ENCODE results near the gene UNKL.

Gene UNKL

GRCh38 chr16:1375741-1376410 is 38.6 kb downstream of the UNKL start:
- peak overlapping the region; percentile 77 for H3K27ac Mint-ChIP-seq
- ATAC-seq (replicated peaks) (no peak), DNase-seq (no peak)
- H3K4me1 Mint-ChIP-seq = peaks cover 23 to 37% of the 10 kb centered on the region in 2 donors
- peaks cover 14 to 26% of the 10 kb centered on the region in 2 donors for H3K36me3 Mint-ChIP-seq
- H3K27me3 Mint-ChIP-seq = no peaks in the 10 kb centered on the region
- H3K9me3 Mint-ChIP-seq = no peaks in the 10 kb centered on the region
- peak overlapping the region in 1 of 2 donors; percentile 28 for H3K4me3 Mint-ChIP-seq

DNA sequence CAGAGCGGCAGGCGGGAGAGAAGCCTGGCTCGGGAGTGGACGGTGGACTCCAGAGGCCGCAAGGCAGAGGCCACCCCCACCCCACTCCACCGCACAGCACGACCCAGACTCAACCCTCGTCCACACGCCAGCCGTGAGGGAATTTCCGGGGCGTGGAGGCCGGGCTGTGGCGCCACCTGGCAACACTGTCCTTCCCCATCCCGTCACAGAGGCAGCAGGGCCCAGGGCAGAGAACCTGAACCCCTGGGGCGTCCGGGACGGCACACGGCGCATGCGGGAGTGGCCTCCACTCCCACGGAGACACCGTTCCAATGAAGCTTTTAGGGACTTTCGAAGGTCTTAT is 39.2 kb downstream of the UNKL start:
- ATAC-seq (replicated peaks) (no peak), DNase-seq (no peak)
- Mint-ChIP-seq H3K27ac (no peak overlapping the region), H3K36me3 (peaks cover 14 to 25% of the 10 kb centered on the region in 2 donors), H3K4me3 (no peak overlapping the region), H3K9me3 (no peaks in the 10 kb centered on the region), H3K4me1 (peaks cover 23 to 36% of the 10 kb centered on the region in 2 donors), H3K27me3 (no peaks in the 10 kb centered on the region)

GRCh38 chr16:1374418-1375297 is 39.8 kb downstream of the UNKL start:
- peaks cover 17 to 25% of the 10 kb centered on the region in 2 donors for H3K36me3 Mint-ChIP-seq

DNA sequence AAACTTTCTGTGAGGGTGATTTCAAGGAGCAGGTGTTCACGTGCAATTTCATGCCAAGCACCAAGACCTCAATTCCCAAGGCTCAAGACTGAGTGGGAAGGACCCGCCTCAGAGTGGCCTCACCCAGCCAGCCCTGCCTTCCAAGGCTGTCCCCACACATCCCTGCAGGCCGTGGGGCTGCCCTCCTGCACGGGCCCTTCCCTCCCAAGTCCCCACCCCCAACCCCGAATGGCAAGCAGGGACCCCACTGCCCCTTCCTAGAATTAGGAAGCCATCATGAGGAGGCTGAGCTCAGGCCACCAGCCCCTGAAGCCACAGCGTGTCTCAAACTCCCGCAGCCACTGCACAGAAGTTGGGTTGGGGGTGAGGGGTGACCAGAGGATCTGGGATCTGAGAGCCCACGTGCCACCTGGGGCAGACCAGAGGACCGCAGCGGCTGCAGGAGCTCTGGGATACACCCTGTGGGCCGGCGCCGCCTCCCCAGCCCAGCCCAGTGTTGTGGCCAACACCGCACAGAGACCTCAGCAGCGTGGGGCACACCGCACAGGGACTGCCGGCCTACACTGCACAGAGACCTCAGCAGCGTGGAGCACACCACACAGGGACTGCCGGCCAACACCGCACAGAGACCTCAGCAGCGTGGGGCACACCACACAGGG is 42.1 kb downstream of the UNKL start:
- peak overlapping the region; percentile 25 for H3K27ac Mint-ChIP-seq
- peaks cover 7 to 14% of the 10 kb centered on the region in 2 donors for H3K4me1 Mint-ChIP-seq
- no peaks in the 10 kb centered on the region for H3K27me3 Mint-ChIP-seq
- DNase-seq (no peak), ATAC-seq (replicated peaks) (no peak)
- H3K36me3 Mint-ChIP-seq = peaks cover 16 to 21% of the 10 kb centered on the region in 2 donors
- H3K9me3 Mint-ChIP-seq = no peaks in the 10 kb centered on the region
- H3K4me3 Mint-ChIP-seq = no peak overlapping the region

More at GRCh38 chr16:1374418-1375297, 39.8 kb downstream of the UNKL start:
- Mint-ChIP-seq H3K27ac (peak overlapping the region; percentile 31), H3K4me3 (no peak overlapping the region), H3K27me3 (no peaks in the 10 kb centered on the region), H3K9me3 (no peaks in the 10 kb centered on the region), H3K4me1 (peaks cover 19 to 30% of the 10 kb centered on the region in 2 donors)
- no peak for ATAC-seq (replicated peaks)
- no peak for DNase-seq

- H3K4me3 Mint-ChIP-seq = no peak overlapping the region
- DNase-seq (no peak), ATAC-seq (replicated peaks) (no peak)
- no peaks in the 10 kb centered on the region for H3K27me3 Mint-ChIP-seq
- peaks cover 3 to 8% of the 10 kb centered on the region in 2 donors for H3K4me1 Mint-ChIP-seq
- no peak overlapping the region for H3K27ac Mint-ChIP-seq
- no peaks in the 10 kb centered on the region for H3K9me3 Mint-ChIP-seq
- H3K36me3 Mint-ChIP-seq = peaks cover 17 to 18% of the 10 kb centered on the region in 2 donors
Observed at GRCh38 chr16:1371054-1371978, 43.2 kb downstream of the UNKL start.

- Mint-ChIP-seq H3K36me3 (peaks cover 20 to 27% of the 10 kb centered on the region in 2 donors), H3K4me3 (no peak overlapping the region)
- no peak for DNase-seq
Observed at GRCh38 chr16:1367486-1368174, 46.9 kb downstream of the UNKL start.

DNA sequence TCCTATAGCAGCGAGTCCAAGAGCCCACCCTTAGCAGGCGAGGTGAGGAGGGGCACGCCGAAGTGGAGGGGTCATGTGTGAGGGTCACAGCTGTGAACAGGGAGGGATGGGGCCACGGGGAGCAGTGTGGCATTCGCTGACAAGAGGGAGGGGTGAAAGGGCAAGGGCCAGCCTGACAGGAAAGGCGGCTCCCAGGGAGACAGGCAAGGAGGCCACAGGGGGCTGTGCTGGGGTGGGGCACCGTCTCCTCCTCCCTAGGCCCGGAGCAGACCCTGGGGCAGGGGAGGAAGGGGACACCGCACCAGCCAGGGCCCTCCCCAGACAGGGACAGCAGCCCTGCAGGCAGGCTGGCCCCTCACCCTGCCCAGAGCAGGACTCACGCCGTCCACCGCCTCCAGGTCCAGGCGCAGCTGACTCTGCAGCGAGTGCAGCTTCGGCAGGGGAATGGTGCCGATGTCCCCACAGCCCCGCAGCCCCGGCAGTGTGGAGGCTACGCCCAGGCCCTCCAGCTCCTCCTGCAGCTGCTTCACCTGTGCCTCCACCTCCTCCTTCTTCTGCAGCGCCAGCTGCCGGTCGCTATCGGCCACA is 47.7 kb downstream of the UNKL start:
- DNase-seq (no peak), ATAC-seq (replicated peaks) (no peak)
- Mint-ChIP-seq H3K27me3 (no peaks in the 10 kb centered on the region), H3K36me3 (peaks cover 19 to 27% of the 10 kb centered on the region in 2 donors), H3K4me1 (peaks cover 13 to 15% of the 10 kb centered on the region in 2 donors), H3K4me3 (no peak overlapping the region), H3K27ac (no peak overlapping the region), H3K9me3 (no peaks in the 10 kb centered on the region)

More at GRCh38 chr16:1367486-1368174, 46.9 kb downstream of the UNKL start:
- H3K27me3 Mint-ChIP-seq = no peaks in the 10 kb centered on the region
- H3K27ac Mint-ChIP-seq = peak overlapping the region; percentile 62
- ATAC-seq (replicated peaks) = no peak
- no peaks in the 10 kb centered on the region for H3K9me3 Mint-ChIP-seq
- H3K4me1 Mint-ChIP-seq = peaks cover 13 to 14% of the 10 kb centered on the region in 2 donors

DNA sequence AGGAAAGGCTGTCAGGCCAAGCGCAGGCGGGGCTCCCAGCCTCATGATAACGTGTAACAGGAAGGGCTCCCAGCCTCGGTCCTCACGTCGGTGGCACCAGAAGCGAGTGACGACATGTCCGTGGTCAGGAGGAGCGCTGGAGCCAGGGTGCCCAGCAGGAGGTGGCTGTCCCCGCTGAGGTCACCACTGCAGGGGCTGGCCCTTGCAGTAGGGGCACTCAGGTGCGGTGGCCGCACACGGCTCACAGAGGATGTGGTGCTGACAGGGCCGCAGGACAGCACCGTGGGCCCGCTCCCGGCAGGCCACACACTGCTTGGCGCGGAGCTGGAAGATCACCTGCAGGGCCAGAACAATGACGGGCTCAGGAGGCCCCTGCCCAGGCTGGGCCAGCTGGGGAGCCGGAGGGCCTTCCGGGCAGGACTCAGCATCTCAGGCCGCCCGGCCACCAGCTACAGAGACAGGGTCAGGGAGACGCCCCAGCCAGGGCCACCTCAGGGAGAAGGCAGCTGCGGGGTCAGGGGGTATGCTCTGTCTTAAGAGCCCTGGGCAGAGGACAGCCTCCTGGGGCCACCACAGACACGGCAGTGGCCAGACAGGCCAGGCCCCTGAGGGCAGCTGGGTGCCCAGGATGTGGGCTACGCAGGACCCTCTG is 48.3 kb downstream of the UNKL start:
- Mint-ChIP-seq H3K4me1 (peaks cover 13 to 15% of the 10 kb centered on the region in 2 donors), H3K36me3 (peaks cover 13 to 24% of the 10 kb centered on the region in 2 donors), H3K27me3 (no peaks in the 10 kb centered on the region), H3K4me3 (no peak overlapping the region), H3K9me3 (no peaks in the 10 kb centered on the region), H3K27ac (peak overlapping the region; percentile 38)
- ATAC-seq (replicated peaks) = no peak
- no peak for DNase-seq

- Mint-ChIP-seq H3K4me1 (peaks cover 15% of the 10 kb centered on the region in 2 donors), H3K27me3 (no peaks in the 10 kb centered on the region), H3K27ac (no peak overlapping the region), H3K9me3 (no peaks in the 10 kb centered on the region), H3K36me3 (peaks cover 20 to 22% of the 10 kb centered on the region in 2 donors), H3K4me3 (no peak overlapping the region)
- no peak for ATAC-seq (replicated peaks)
- DNase-seq = no peak
Observed at GRCh38 chr16:1364510-1364909, 50.0 kb downstream of the UNKL start.

DNA sequence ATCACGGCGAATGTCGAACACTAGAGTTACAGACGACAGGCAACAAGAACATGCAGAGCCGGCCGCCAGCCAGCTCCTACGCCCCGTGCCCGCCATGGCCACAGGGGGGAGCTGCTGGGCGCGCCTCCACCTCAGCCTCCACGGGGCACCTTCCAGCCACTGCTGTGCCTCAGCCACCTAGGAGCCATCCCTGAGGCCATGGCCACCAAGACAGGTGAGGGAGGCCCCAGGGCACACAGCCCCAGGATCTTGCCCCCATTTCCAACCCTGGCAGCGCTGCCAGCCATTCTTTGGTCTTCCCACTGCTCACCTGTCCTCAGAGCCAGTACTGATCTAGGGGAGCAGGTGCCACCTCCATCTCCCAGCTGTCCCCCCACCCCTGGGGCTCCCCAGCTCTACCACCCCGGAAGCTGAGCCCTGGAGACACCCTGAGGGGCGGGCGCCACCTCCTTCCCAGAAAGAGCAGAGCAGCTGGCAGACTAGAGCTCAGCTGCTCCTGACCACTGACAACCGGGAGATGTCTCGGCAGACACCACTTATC is 50.9 kb downstream of the UNKL start:
- peak; percentile 94 to 95 for ATAC-seq (replicated peaks)
- Mint-ChIP-seq H3K27me3 (no peaks in the 10 kb centered on the region), H3K4me1 (peaks cover 15 to 19% of the 10 kb centered on the region in 2 donors), H3K9me3 (no peaks in the 10 kb centered on the region), H3K36me3 (peaks cover 22 to 26% of the 10 kb centered on the region in 2 donors), H3K27ac (peak overlapping the region; percentile 59), H3K4me3 (no peak overlapping the region)
- peak; percentile 48 for DNase-seq

DNA sequence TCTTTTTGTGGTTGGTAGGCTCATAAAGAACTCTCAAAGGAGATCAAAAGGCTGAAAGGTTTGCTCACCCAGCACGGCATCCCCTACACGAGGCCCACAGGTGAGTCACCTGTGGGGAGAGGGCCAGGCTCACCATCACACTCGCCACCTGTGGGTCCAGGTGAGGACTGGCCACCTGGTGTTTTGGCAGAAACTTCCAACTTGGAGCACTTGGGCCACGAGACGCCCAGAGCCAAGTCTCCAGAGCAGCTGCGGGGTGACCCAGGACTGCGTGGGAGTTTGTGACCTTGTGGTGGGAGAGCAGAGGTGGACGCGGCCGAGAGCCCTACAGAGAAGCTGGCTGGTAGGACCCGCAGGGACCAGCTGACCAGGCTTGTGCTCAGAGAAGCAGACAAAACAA is 51.7 kb downstream of the UNKL start:
- Mint-ChIP-seq H3K27ac (no peak overlapping the region), H3K36me3 (peaks cover 20 to 26% of the 10 kb centered on the region in 2 donors), H3K4me3 (no peak overlapping the region), H3K9me3 (no peaks in the 10 kb centered on the region), H3K4me1 (peaks cover 19 to 27% of the 10 kb centered on the region in 2 donors), H3K27me3 (no peaks in the 10 kb centered on the region)
- ATAC-seq (replicated peaks) (no peak), DNase-seq (no peak)

- Mint-ChIP-seq H3K27me3 (no peaks in the 10 kb centered on the region), H3K27ac (no peak overlapping the region), H3K9me3 (no peaks in the 10 kb centered on the region), H3K36me3 (peaks cover 20 to 26% of the 10 kb centered on the region in 2 donors), H3K4me3 (no peak overlapping the region), H3K4me1 (peaks cover 20 to 31% of the 10 kb centered on the region in 2 donors)
- DNase-seq (no peak), ATAC-seq (replicated peaks) (no peak)
Observed at GRCh38 chr16:1361685-1362360, 52.7 kb downstream of the UNKL start.
